CD4-positive, CD25-positive, alpha-beta regulatory T cell (primary cell): Measurements from ENCODE around the gene SPRED1. TPM values are rescaled to one million over a fixed set of nuclear protein-coding genes. Genes with fewer than 3 reads are reported as not detected.
"Not testable (repeated sequence)": the region's sequence is repeated elsewhere in the genome, so short reads cannot be mapped to it uniquely, and the experiment has no call there.

Experiments used
- ATAC-seq, 2 donors: fragments of 150-1000 bp; cut with Tn5 transposase; one replicate each; pipeline ENCODE4 v1.10.0; 2021; ENCODE audit warnings: low read depth in 2 of 2, moderate number of reproducible peaks in 2 of 2, moderate library complexity in 1 of 2
- DNase-seq, 3 donors: peaks; one replicate each; pipeline versions ENCODE4 v3.0.0 to v3.0.0-alpha.2; 2012 to 2022; ENCODE audit warnings: mixed read lengths in 1 of 3
- H3K27ac ChIP-seq: one replicate; pipeline ENCODE4 v1.7.0; 2013; ENCODE audit warnings: mild to moderate bottlenecking, low read length; ENCODE audit not compliant: insufficient read depth, poor library complexity, severe bottlenecking
- H3K27me3 ChIP-seq: one replicate; pipeline ENCODE4 v1.7.0; 2013; ENCODE audit warnings: low read length; ENCODE audit not compliant: control insufficient read depth, insufficient read depth
- H3K36me3 ChIP-seq: one replicate; pipeline ENCODE4 v1.7.0; 2013; ENCODE audit warnings: mild to moderate bottlenecking, low read length, moderate library complexity; ENCODE audit not compliant: control insufficient read depth, insufficient read depth
- H3K4me1 ChIP-seq: 2 replicates; pipeline ENCODE4 v1.7.0; 2013; ENCODE audit warnings: mild to moderate bottlenecking, low read length; ENCODE audit not compliant: insufficient read depth, control insufficient read depth, poor library complexity, severe bottlenecking
- H3K4me3 ChIP-seq: one replicate; pipeline ENCODE4 v1.7.0; 2013; ENCODE audit warnings: low read depth, mild to moderate bottlenecking, low read length, moderate library complexity
- H3K9me3 ChIP-seq, 2 experiments: 1 replicate in 1 of 2; 2 replicates in 1 of 2; pipeline ENCODE4 v1.7.0; 2013; ENCODE audit warnings: low read length in 2 of 2, mild to moderate bottlenecking in 1 of 2, moderate library complexity in 1 of 2; ENCODE audit not compliant: control insufficient read depth in 2 of 2
- H3K27ac Mint-ChIP-seq, 3 donors: one replicate each; pipeline ENCODE4 v1.8.0; 2020 to 2022; ENCODE audit warnings: mild to moderate bottlenecking in 3 of 3, mixed read lengths in 3 of 3, moderate library complexity in 2 of 3
- H3K27me3 Mint-ChIP-seq: one replicate; pipeline ENCODE4 v1.8.0; 2022; ENCODE audit warnings: mild to moderate bottlenecking, mixed read lengths
- H3K36me3 Mint-ChIP-seq: one replicate; pipeline ENCODE4 v1.8.0; 2020; ENCODE audit warnings: mixed read lengths
- H3K4me1 Mint-ChIP-seq, 4 donors: one replicate each; pipeline ENCODE4 v1.8.0; 2020 to 2022; ENCODE audit warnings: mixed read lengths in 4 of 4, mild to moderate bottlenecking in 1 of 4
- H3K4me3 Mint-ChIP-seq, 4 donors: one replicate each; pipeline ENCODE4 v1.8.0; 2020 to 2022; ENCODE audit warnings: mild to moderate bottlenecking in 4 of 4, mixed read lengths in 4 of 4, moderate library complexity in 3 of 4
- H3K9me3 Mint-ChIP-seq, 7 donors: one replicate each; pipeline ENCODE4 v1.8.0; 2020 to 2022; ENCODE audit warnings: mixed read lengths in 7 of 7, mild to moderate bottlenecking in 3 of 7, moderate library complexity in 2 of 7
- polyA plus RNA-seq, 4 donors: library from polyadenylated mRNA; unstranded; fragments of 300-500 nt; fragmentation: Illumina TruSeq; gene quantifications; one replicate each; pipeline ENCODE4 v1.2.3, GENCODE V29; 2021
- total RNA-seq: library from RNA; stranded (reverse); gene quantifications from one replicate; pipeline ENCODE4 v1.2.3, GENCODE V29; 2022

The SPRED1 gene
- total and polyA plus RNA-seq, 5 donors from 2014 or later, result 0.03 TPM; not detected in 4

GRCh38 chr15:38224486-38224885, 28.1 kb upstream of the SPRED1 start:
- H3K9me3 ChIP-seq, result no peaks in the 10 kb centered on the region
- Mint-ChIP-seq H3K36me3 (no peaks in the 10 kb centered on the region), H3K4me1 (no peaks in the 10 kb centered on the region), H3K27me3 (peaks cover under 1% of the 10 kb centered on the region), H3K4me3 (no peak overlapping the region), H3K9me3 (no peaks in the 10 kb centered on the region), H3K27ac (no peak overlapping the region)
- no peaks in the 10 kb centered on the region for H3K27me3 ChIP-seq
- no peaks in the 10 kb centered on the region for H3K4me1 ChIP-seq
- H3K27ac ChIP-seq, result no peak overlapping the region
- DNase-seq, result no peak
- no peaks in the 10 kb centered on the region for H3K36me3 ChIP-seq
- H3K4me3 ChIP-seq, result no peak overlapping the region
- ATAC-seq, result no peak

- peaks cover 5% of the 10 kb centered on the region for H3K27me3 Mint-ChIP-seq
- no peak for ATAC-seq
- no peaks in the 10 kb centered on the region for H3K36me3 Mint-ChIP-seq
Measured at GRCh38 chr15:38225381-38225780, 27.3 kb upstream of the SPRED1 start.

GRCh38 chr15:38226608-38227266, 25.9 kb upstream of the SPRED1 start:
- Mint-ChIP-seq H3K9me3 (no peaks in the 10 kb centered on the region), H3K4me1 (no peaks in the 10 kb centered on the region), H3K36me3 (no peaks in the 10 kb centered on the region), H3K4me3 (no peak overlapping the region), H3K27ac (no peak overlapping the region), H3K27me3 (peaks cover 7% of the 10 kb centered on the region)
- ATAC-seq (no peak), DNase-seq (no peak)
- Histone ChIP-seq H3K9me3 (no peaks in the 10 kb centered on the region), H3K27me3 (no peaks in the 10 kb centered on the region), H3K27ac (no peak overlapping the region), H3K4me1 (no peaks in the 10 kb centered on the region), H3K36me3 (no peaks in the 10 kb centered on the region), H3K4me3 (no peak overlapping the region)

More at GRCh38 chr15:38225381-38225780, 27.3 kb upstream of the SPRED1 start:
- Histone ChIP-seq H3K4me1 (no peaks in the 10 kb centered on the region), H3K36me3 (no peaks in the 10 kb centered on the region), H3K9me3 (no peaks in the 10 kb centered on the region), H3K27me3 (no peaks in the 10 kb centered on the region), H3K27ac (no peak overlapping the region), H3K4me3 (no peak overlapping the region)
- no peak for DNase-seq
- no peak overlapping the region for H3K27ac Mint-ChIP-seq
- no peaks in the 10 kb centered on the region for H3K9me3 Mint-ChIP-seq
- no peak overlapping the region for H3K4me3 Mint-ChIP-seq
- H3K4me1 Mint-ChIP-seq, result no peaks in the 10 kb centered on the region

- Mint-ChIP-seq H3K9me3 (no peaks in the 10 kb centered on the region), H3K4me3 (no peak overlapping the region), H3K27ac (no peak overlapping the region), H3K36me3 (no peaks in the 10 kb centered on the region), H3K4me1 (no peaks in the 10 kb centered on the region), H3K27me3 (peaks cover 13% of the 10 kb centered on the region)
- no peaks in the 10 kb centered on the region for H3K9me3 ChIP-seq
- ATAC-seq (no peak), DNase-seq (no peak)
- H3K4me3 ChIP-seq, result no peak overlapping the region
- no peaks in the 10 kb centered on the region for H3K36me3 ChIP-seq
- H3K27me3 ChIP-seq, result no peaks in the 10 kb centered on the region
- H3K4me1 ChIP-seq, result no peaks in the 10 kb centered on the region
- no peak overlapping the region for H3K27ac ChIP-seq
Measured at GRCh38 chr15:38227941-38228340, 24.7 kb upstream of the SPRED1 start.

- Histone ChIP-seq H3K4me1 (no peaks in the 10 kb centered on the region), H3K36me3 (no peaks in the 10 kb centered on the region), H3K27me3 (no peaks in the 10 kb centered on the region), H3K9me3 (no peaks in the 10 kb centered on the region), H3K4me3 (no peak overlapping the region), H3K27ac (no peak overlapping the region)
- peaks cover 13% of the 10 kb centered on the region for H3K27me3 Mint-ChIP-seq
- DNase-seq, result no peak
- H3K4me3 Mint-ChIP-seq, result no peak overlapping the region
- H3K36me3 Mint-ChIP-seq, result no peaks in the 10 kb centered on the region
- no peak for ATAC-seq
- H3K4me1 Mint-ChIP-seq, result no peaks in the 10 kb centered on the region
- H3K27ac Mint-ChIP-seq, result no peak overlapping the region
- no peaks in the 10 kb centered on the region for H3K9me3 Mint-ChIP-seq
Measured at GRCh38 chr15:38228618-38229017, 24.0 kb upstream of the SPRED1 start.

- Mint-ChIP-seq H3K4me1 (peaks cover 0 to 2% (median 0%) of the 10 kb centered on the region in 4 donors), H3K27ac (no peak overlapping the region), H3K36me3 (no peaks in the 10 kb centered on the region), H3K27me3 (peaks cover 13% of the 10 kb centered on the region), H3K9me3 (no peaks in the 10 kb centered on the region), H3K4me3 (no peak overlapping the region)
- no peak overlapping the region for H3K27ac ChIP-seq
- H3K9me3 ChIP-seq, result no peaks in the 10 kb centered on the region
- H3K36me3 ChIP-seq, result no peaks in the 10 kb centered on the region
- H3K27me3 ChIP-seq, result no peaks in the 10 kb centered on the region
- no peak for ATAC-seq
- DNase-seq, result no peak
- H3K4me3 ChIP-seq, result no peak overlapping the region
- no peaks in the 10 kb centered on the region for H3K4me1 ChIP-seq
Measured at GRCh38 chr15:38229705-38230310, 22.8 kb upstream of the SPRED1 start.

DNA sequence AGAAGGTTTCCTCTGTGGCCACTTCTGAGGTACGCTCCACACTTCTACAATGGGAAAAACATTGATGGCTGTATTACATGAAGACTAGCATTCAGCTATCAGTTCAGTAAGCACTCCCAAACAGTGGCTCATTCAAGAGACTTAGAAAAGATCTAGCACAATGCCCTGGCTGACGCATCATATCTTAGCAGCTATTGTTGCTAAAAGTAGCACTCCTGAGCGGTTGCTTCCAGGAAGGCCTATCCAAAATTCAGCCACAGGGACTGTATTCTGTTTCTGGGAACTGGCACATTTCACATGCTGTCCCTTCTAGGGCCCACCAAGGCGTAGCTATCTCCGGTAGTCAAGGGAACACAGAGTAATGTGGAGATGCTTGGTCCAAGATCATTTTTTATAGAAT, 21.2 kb upstream of the SPRED1 start:
- no peaks in the 10 kb centered on the region for H3K4me1 ChIP-seq
- Mint-ChIP-seq H3K27ac (no peak overlapping the region), H3K4me1 (peaks cover 0 to 2% (median 0%) of the 10 kb centered on the region in 4 donors), H3K9me3 (no peaks in the 10 kb centered on the region), H3K27me3 (peaks cover 13% of the 10 kb centered on the region), H3K36me3 (no peaks in the 10 kb centered on the region), H3K4me3 (no peak overlapping the region)
- no peaks in the 10 kb centered on the region for H3K27me3 ChIP-seq
- DNase-seq, result no peak
- ATAC-seq, result no peak
- no peaks in the 10 kb centered on the region for H3K36me3 ChIP-seq
- H3K9me3 ChIP-seq, result no peaks in the 10 kb centered on the region
- no peak overlapping the region for H3K27ac ChIP-seq
- no peak overlapping the region for H3K4me3 ChIP-seq

DNA sequence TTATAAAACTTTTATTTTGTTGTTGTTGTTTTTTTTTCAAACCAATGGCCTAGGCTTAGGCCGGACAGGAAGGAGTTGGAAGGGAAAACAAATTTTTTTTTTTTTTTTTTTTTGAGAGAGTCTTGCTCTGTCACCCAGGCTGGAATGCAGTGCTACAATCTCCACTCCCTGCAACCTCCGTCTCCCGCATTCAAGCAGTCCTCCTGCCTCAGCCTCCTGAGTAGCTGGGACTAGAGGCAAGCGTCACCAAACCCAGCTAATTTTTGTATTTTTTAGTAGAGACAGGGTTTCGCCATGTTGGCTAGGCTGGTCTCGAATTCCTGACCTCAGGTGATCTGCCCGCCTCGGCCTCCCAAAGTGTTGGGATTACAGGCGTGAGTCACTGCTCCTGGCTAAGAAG, 15.6 kb upstream of the SPRED1 start:
- H3K9me3 Mint-ChIP-seq, H3K4me1 ChIP-seq, H3K4me3 Mint-ChIP-seq, H3K4me3 ChIP-seq, H3K36me3 Mint-ChIP-seq, H3K4me1 Mint-ChIP-seq, H3K36me3 ChIP-seq, ATAC-seq, DNase-seq, H3K9me3 ChIP-seq, H3K27ac ChIP-seq, H3K27me3 ChIP-seq, H3K27ac Mint-ChIP-seq: not testable (repeated sequence)
- H3K27me3 Mint-ChIP-seq, result peaks cover 31% of the 10 kb centered on the region
